ENCODE measurements around the gene ZXDC.

Gene ZXDC

GRCh38 chr3:126391631-126392030, 84.1 kb downstream of the ZXDC start:
- no peak for DNase-seq

GRCh38 chr3:126390751-126391150, 84.9 kb downstream of the ZXDC start:
- no peak for DNase-seq

GRCh38 chr3:126390201-126390600, 85.5 kb downstream of the ZXDC start:
- DNase-seq: no peak

- DNase-seq: peak in 1 of 2 experiments; percentile 42
Observed at GRCh38 chr3:126389794-126390146, 85.9 kb downstream of the ZXDC start.

- peak; percentile 75 to 83 for DNase-seq
Observed at GRCh38 chr3:126389112-126389793, 86.4 kb downstream of the ZXDC start.

Data from NCI-H524 (cell line).